Chondrocyte (in vitro differentiated cells): Measurements from ENCODE around the gene NCAPH2. TPM values are rescaled to one million over a fixed set of nuclear protein-coding genes. Genes with fewer than 3 reads are reported as not detected.

Experiments used
- DNase-seq: peaks from one replicate; pipeline ENCODE4 v3.0.0; 2021; ENCODE audit warnings: mixed read lengths, low spot score
- H3K27ac Mint-ChIP-seq: one replicate; pipeline ENCODE4 v1.8.0; 2021; ENCODE audit warnings: mild to moderate bottlenecking, moderate library complexity, mixed read lengths; ENCODE audit not compliant: unreplicated experiment
- H3K27me3 Mint-ChIP-seq: 2 replicates; pipeline ENCODE4 v1.8.0; 2021; ENCODE audit warnings: low read depth, mixed read lengths
- H3K36me3 Mint-ChIP-seq: 2 replicates; pipeline ENCODE4 v1.8.0; 2021; ENCODE audit warnings: low read depth, mixed read lengths
- H3K4me1 Mint-ChIP-seq: 2 replicates; pipeline ENCODE4 v1.8.0; 2021; ENCODE audit warnings: low read depth, mild to moderate bottlenecking, mixed read lengths
- H3K4me3 Mint-ChIP-seq: one replicate; pipeline ENCODE4 v1.8.0; 2021; ENCODE audit warnings: mild to moderate bottlenecking, moderate library complexity, mixed read lengths; ENCODE audit not compliant: unreplicated experiment
- H3K9me3 Mint-ChIP-seq: 2 replicates; pipeline ENCODE4 v1.8.0; 2021; ENCODE audit warnings: low read depth, mixed read lengths
- CTCF ChIP-seq: fragments of 200-600 bp; sonication (generic); IDR thresholded peaks from 2 replicates; pipeline ENCODE4 v1.5.0; 2021; ENCODE audit warnings: antibody characterized with exemption, mild to moderate bottlenecking, moderate library complexity
- total RNA-seq: library from RNA; stranded (reverse); gene quantifications from 3 replicates; pipeline ENCODE4 v1.2.1, GENCODE V29; 2021

The NCAPH2 gene
- total RNA-seq, 1 donor from 2014 or later = 38.9 TPM

GRCh38 chr22:50467341-50467740 lies 40.7 kb upstream of the NCAPH2 start:
- no peak for TF ChIP-seq CTCF
- DNase-seq = no peak
- peaks cover 19% of the 10 kb centered on the region for H3K4me1 Mint-ChIP-seq
- H3K9me3 Mint-ChIP-seq = no peaks in the 10 kb centered on the region
- H3K27me3 Mint-ChIP-seq = no peaks in the 10 kb centered on the region
- H3K4me3 Mint-ChIP-seq = no peak overlapping the region
- no peak overlapping the region for H3K27ac Mint-ChIP-seq
- peaks cover 16% of the 10 kb centered on the region for H3K36me3 Mint-ChIP-seq

- Mint-ChIP-seq H3K9me3 (no peaks in the 10 kb centered on the region), H3K4me3 (no peak overlapping the region), H3K4me1 (peaks cover 22% of the 10 kb centered on the region), H3K27ac (no peak overlapping the region), H3K36me3 (peaks cover 15% of the 10 kb centered on the region), H3K27me3 (no peaks in the 10 kb centered on the region)
- TF ChIP-seq CTCF = no peak
- DNase-seq = no peak
Measured at GRCh38 chr22:50467773-50468440, 40.1 kb upstream of the NCAPH2 start.

- Mint-ChIP-seq H3K36me3 (peaks cover 12% of the 10 kb centered on the region), H3K27ac (no peak overlapping the region), H3K4me1 (peaks cover 29% of the 10 kb centered on the region), H3K27me3 (no peaks in the 10 kb centered on the region), H3K4me3 (no peak overlapping the region), H3K9me3 (no peaks in the 10 kb centered on the region)
- TF ChIP-seq CTCF = no peak
- no peak for DNase-seq
Measured at GRCh38 chr22:50468626-50469025, 39.4 kb upstream of the NCAPH2 start.

GRCh38 chr22:50469377-50470305 lies 38.4 kb upstream of the NCAPH2 start:
- H3K27me3 Mint-ChIP-seq = no peaks in the 10 kb centered on the region
- H3K27ac Mint-ChIP-seq = no peak overlapping the region
- DNase-seq = no peak
- no peak for TF ChIP-seq CTCF
- peaks cover 35% of the 10 kb centered on the region for H3K4me1 Mint-ChIP-seq
- H3K36me3 Mint-ChIP-seq = peaks cover 7% of the 10 kb centered on the region
- H3K4me3 Mint-ChIP-seq = no peak overlapping the region
- H3K9me3 Mint-ChIP-seq = no peaks in the 10 kb centered on the region

GRCh38 chr22:50470491-50470890 lies 37.5 kb upstream of the NCAPH2 start:
- TF ChIP-seq CTCF = no peak
- no peak overlapping the region for H3K4me3 Mint-ChIP-seq

More at GRCh38 chr22:50470491-50470890, 37.5 kb upstream of the NCAPH2 start:
- Mint-ChIP-seq H3K36me3 (peaks cover 7% of the 10 kb centered on the region), H3K27ac (no peak overlapping the region), H3K9me3 (no peaks in the 10 kb centered on the region), H3K27me3 (no peaks in the 10 kb centered on the region), H3K4me1 (peaks cover 39% of the 10 kb centered on the region)
- no peak for DNase-seq
